Left kidney (tissue), 2 donors: ENCODE measurements around the gene TCP11. TPM values are rescaled to one million over a fixed set of nuclear protein-coding genes. Genes with fewer than 3 reads are reported as not detected.

Experiments used
- DNase-seq: peaks from one replicate; pipeline ENCODE4 v3.0.0-alpha.2; 2013
- polyA plus RNA-seq: library from polyadenylated mRNA; unstranded; fragments of 120-200 nt; gene quantifications from one replicate; pipeline ENCODE4 v1.2.1, GENCODE V29; 2013; ENCODE audit not compliant: insufficient read length

Gene TCP11
- polyA plus RNA-seq, 1 donor = 1.9 TPM

DNA sequence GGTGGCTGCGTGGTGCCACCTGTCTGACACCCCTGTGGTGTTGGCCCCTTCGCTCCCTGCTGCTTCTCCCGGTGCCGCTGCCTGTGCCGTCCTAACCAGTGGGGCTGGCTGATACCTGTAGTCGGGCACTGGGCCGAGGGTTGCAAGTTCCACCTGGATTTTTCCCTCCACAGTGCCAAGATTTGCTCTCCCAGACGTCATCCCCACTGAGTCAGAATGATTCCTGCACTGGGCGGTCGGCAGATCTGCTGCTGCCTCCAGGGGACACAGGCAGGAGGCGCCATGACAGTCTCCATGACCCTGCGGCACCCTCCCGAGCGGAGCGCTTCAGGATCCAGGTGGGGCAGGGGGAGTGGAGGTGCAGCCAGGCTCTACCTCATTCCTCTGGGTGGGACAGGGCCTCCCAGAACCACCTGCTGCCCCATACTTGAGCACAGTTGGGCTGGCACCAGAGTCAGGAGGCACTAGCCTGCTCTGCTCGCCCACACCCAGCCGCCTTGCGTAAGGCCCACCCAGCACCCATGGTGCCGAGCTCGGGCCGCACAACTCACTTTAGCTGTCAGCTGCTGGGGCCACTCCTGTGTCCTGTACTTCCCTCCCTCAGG lies 60.2 kb downstream of the TCP11 start:
- no peak for DNase-seq

DNA sequence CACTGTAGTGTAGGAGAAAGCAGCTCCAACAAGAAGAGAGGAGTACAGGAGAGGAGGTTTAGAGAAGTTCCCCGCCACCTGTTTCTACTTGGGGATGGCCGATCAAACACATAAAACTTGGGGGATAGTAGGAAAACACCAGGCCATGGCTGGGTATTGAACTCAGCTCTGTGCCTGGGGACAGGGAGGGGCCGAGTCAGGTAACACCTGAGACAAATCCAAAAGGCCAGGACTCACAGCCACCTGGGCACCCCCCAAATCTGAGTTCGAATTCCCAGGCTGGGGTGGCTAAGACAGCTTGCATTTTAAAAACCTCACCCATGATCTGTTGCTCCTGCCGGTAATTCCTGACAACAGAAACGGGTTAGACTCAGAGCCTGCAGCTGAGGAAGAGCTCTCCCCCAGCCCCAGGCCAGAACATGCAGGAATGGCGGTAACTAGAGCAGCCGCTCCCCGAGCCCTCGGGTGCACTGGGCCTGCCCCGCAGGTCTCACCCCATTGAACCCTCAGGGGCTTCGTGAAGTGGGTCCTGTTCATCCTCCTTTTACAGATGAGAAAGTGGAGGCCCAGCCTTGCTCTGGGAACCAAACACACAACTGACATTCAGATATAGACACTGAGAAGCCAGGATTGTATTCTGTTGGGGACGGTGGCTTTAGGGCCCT lies 61.0 kb downstream of the TCP11 start:
- no peak for DNase-seq

DNA sequence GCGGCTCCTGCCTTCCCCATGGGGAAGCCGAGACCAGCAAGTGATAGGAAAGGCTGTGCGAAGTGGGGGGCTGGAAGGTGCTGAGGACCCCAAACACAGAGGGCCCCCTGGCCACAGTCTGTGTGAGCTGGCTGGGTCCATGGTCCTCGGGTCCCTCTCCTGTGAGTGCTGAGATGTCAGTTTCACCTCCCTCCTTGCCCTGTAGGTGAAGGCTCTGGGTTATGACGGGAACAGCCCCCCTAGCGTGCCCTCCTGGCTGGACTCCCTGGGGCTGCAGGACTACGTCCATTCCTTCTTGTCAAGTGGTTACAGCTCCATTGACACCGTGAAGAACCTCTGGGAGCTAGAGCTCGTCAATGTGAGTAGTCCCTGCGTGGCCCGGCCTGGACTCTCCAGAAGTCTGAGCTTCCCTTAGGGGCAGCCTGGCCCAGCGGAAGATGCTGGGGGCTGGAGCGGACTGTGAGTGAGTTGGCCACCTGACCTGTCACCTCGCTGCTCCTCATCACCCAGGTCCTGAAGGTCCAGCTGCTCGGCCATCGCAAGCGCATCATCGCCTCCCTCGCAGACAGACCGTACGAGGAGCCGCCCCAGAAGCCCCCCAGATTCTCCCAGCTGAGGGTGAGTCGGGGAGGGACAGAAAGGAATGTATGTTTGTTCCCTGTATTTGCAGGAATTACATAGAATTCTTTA lies 61.7 kb downstream of the TCP11 start:
- no peak for DNase-seq

DNA sequence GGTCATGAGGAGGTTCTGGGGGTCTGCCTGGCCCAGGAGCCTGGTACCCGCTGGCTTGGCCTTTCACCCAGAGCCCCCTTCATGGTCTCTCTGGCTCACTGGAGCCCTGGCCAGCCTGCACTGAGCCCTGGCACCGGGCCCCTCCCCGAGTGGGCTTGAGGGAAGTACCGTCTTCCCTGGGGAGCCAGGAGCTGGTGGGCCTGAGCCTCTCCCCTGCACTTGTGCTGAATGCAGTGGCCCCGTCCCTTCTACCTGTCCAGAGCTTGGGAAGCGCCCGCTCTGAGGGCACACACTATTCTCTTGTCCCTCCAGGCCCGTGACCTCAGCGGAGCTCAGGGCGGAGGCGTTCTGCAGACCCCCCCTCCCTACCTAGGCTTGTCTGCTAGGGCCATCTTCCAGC lies 62.2 kb downstream of the TCP11 start:
- no peak for DNase-seq

DNA sequence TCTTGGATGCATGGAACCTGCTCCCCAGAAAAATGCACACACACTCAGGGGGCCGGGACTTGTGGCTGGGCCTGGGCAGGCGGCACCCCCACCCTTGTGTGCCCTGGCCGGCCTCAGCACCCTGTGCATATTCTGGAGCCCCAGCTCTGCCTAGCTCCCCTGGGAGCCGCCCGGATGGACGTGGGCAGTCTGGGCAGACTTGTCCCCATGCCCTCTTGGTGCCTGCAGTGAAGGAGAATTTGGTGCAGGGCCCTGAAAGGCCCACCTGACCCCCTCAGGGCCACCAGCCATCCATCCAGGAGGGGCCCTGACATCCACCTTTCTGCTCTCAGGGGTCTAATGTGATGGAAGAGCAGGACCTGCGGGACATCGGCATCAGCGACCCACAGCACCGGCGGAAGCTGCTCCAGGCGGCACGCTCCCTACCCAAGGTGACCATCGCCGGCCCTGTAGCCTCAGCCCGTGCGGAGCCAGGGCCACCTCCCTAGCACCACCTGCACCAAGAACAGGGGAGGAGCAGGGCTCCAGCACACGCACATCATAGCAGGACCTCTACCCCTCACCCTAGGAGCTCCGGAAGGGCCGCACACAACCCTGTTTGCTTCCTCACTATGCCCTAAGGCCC lies 62.8 kb downstream of the TCP11 start:
- no peak for DNase-seq

DNA sequence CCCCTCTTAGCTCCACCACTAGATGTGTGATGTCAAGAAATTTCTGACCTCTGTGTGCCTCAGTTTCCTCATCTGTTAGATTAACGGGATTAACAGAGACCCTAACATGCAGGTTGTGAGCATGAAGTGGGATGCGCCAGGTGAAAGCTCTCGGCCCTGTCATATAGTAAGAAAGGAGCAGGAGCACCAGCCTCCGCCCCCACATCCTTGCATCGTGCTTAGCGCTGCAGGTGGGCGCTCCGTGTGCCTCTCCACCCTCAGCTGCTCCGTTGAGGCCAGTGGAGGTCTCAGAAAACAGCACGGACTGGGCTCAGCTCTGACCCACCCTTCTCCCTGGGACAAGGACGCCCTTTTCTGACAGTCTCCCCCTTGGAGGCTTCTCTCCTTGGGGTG lies 63.4 kb downstream of the TCP11 start:
- no peak for DNase-seq

DNA sequence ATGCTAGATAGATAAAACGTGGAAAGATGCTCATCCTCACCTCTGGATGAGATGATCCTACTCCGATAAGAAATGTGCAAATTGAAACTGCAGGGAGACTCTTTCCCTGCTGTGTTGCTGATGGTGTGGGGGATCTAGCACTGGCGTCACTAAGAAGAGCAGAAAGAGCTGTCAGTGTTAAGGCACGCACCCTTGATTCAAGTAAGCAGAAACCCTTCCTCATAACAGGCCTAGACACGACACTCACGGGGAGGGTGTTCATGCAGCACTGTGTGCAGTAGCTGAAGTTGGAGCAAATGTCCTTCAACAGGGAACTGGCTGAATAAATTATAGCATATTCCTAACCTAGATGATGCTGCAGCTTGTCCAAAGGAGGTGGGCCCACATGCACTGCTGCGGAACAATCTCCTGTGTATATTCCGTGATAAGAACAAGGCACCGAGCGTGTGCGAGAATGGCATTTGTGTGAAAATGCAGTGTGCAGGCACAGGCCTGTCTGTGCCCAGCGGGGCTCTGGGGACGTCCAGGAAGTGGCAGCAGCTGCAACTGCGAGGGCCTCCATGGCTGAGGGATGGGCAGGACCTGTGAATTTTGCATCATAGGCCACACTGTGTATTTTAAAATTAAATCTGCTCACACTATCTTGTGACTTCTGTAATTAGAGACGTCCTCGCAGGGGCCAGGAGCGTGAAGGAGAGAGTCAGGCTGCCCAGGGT lies 64.0 kb downstream of the TCP11 start:
- DNase-seq = no peak

DNA sequence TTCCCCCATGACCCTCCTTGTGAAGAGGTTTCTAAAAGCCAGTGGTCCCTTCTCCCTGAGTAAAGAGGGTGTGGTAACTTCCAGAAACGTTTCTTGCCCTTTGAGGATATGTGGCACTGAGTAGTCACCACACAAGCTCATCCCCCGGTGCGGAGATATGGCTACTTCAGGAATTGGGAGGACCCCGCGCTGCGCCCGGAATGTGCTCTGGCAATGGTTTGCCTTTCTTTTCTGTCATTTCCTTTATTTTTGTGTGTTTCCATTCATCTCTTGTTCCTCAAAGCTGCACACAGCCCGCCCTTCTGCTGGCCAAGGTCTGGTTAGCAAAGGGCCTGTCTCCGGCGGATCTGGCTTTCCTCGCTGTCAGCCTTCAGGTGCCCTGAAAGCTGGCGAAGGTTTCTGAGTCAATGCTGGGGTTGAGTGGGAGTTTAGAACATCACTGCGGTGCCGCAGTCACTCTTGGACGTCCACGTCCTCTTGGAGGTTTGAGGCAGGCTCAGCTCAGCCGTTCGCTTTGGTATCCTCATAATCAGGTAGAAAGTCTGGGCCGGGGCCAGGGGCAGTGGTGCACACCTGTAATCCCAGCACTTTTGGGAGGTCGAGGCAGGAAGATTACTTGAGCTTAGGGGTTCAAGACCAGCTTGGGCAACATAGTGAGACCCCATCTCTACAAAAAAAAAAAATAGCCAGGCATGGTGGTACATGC lies 67.2 kb downstream of the TCP11 start:
- no peak for DNase-seq

DNA sequence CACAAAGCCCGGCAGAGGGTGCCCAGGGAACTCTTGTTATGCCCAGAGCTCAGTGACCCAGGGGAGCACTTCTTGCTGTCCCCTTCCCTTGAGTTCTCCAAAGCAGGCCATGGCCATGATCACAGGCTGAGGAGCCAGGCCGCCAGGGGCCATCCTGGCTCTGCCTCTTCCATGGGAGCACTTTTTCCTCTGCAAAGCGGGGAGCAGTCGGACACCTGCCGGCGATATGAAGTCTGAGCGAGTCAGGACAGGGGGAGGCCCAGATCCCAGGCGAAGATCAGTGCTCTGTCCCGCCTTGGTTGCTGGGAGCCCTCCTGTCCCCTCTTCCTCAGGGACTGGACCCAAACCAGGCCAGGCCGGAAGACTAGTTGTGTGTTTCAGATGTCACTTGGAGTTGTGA lies 67.9 kb downstream of the TCP11 start:
- no peak for DNase-seq

DNA sequence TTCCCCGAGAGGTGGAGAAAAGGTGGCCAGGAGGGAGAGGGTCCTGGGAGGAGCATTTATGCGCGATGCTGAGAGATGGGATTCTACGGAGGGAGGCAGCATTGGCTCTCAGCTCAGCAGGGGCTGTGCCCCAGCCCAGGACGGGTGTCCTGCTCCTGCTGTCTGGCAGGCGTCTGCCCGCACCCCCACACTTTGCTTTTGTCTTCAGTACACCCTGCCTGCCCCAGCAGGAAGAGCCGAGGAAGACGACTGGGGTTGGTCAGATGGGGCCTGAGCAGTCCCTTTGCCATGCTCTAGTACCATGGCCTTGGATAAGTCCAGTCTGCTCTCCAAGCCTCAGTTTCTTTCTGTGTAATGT lies 68.5 kb downstream of the TCP11 start:
- no peak for DNase-seq

DNA sequence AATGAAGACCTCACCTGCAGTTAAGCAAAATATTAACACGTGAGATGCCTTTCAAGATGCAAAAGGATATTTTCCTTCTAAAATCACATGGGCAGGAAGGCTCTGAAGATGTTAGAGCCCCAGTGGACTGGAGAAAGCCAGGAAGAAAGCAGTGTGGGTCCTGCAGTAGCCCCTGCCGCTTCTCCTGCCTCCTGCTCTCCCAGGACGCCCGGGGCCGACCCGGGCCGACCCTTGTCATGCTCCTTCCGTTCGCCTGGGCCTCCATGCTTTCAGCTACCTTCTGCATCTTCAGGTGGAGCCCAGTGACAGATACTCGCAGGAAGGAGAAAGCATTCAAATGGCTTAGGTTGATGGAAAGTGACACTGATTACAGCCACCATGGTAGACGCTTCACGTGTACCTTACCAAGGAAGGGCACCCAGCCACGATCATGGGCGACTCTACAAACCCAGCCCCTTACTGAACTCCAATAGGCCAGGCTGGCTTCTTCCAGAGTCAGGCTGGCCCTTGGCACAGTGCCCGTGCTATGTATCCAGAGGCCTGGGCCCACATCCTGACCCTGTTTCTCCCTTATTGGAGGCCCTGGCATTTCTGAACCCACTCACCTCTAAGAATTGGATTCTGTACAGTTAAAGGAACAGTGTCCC lies 69.0 kb downstream of the TCP11 start:
- DNase-seq = no peak

DNA sequence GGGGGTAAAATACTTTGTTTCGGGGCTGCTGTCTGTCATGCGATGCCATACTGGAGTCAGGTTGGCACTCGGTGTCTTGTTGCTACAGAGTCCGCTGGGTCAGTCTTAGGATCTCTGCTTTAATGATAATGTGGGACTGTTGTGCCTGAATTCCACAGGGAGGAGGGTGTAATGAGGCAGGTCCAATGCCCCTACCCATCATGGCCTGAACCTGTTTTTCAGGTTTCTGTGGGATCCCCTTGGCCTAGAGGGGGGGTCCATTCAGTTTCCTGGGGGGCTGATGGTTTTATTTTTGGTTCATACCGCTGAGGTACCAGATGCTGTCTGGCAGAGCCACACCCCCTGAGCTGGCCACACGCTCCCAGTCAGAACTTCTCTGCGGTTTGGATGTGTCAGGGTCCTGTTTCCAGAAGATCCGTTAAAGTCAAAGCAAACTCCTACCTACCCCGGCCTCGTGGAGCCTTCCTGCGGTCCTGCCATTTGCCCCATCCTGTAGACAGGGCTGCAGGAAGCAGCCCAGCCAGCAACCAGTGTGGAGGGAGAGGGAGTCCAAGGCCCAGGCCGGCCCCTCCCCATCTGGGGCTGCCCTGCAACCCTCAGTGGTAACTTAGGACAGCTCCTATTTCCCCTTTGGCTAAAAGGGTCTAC lies 69.7 kb downstream of the TCP11 start:
- DNase-seq = no peak

DNA sequence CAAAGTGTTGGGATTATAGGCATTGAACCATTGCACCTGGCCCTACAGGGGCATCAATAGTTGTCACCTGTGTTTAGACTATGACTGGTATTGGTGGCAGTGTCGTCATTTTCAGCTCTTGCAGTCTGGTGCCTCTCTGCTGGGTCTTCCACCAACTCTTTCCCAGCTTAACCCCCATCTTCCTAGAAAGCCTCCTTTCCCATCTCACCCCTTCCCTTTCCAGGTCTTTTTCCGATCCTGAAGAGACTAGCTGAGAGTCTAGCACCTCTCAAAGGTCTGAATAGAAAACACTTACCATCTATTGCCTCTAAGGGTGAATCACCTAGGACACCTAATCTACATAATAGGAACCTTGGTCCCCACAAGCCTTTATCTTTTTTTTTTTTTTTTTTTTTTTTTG lies 71.0 kb downstream of the TCP11 start:
- no peak for DNase-seq

DNA sequence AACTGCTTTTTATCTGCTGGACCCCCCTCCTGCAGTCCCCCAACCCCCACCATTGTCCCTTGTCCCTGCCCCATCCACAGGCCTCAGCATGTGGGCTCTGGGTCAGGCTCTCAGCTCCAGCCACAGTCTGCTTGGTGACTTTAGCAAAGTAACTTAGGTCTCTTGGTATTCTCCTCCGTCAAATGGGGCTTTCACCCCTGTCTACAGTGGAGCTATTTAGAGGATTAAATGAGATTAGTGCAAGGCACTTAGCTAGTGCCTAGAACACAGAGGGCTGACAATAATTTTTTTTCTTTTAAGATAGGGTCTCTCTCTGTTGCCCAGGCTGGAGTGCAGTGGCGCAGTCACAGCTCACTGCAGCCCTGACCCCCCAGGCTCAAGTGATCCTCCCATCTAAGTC lies 71.9 kb downstream of the TCP11 start:
- no peak for DNase-seq

DNA sequence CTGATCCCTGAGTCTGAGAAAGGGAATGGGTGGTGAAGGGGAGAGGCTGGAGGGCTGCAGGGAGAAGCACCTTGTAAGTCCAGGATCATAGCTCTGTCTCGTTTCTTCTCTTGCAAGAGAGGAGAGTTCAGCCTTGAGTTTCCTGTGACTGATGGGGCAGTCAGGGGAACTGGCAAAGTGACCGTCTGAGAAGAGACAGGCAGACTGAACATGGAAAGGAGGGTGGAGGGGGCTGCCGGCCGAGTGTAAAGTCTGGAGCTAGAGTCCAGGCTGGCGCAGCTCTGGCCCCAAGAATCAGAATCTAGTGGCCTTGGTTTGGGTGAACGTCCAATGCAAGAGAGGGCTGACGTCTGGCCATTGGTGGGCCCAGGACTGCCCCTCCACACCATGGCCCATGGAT lies 72.5 kb downstream of the TCP11 start:
- no peak for DNase-seq

DNA sequence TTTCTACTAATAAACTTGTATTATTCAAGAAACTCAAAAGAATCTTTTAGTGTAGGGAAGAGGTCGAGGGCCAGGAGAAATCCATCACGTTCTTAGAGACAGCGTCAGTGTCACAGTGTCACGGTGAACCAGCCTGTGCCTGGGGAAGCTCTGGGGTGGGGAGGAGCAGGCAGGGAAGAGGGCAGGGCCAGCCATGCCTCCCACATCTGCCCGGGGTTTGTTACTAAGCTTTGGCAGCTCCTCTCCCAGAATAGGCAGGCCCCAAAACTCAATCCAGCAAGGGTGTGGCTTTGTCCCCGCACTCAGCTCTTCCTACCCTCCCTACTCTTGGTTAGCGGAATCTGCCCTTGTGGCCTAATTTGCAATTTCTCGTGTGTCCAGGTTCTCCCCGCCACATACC lies 72.9 kb downstream of the TCP11 start:
- no peak for DNase-seq

Other genes starting within 250 kb of the TCP11 start
- gene SCUBE3, start 72.6 kb upstream of the TCP11 start, polyA plus RNA-seq = 63.6 TPM
- 54.6 TPM for gene ZNF76, start 118.4 kb upstream of the TCP11 start, polyA plus RNA-seq
- gene DEF6, start 156.5 kb upstream of the TCP11 start, polyA plus RNA-seq = 3.4 TPM
- gene PPARD, start 201.2 kb upstream of the TCP11 start, polyA plus RNA-seq = 21.1 TPM